H1 (cell line): ENCODE data around the gene ENAH. TPM values are rescaled to one million over a fixed set of nuclear protein-coding genes. Genes with fewer than 3 reads are reported as not detected.

Experiments
- CTCF ChIA-PET: fragments of 300-600 bp; sonication (Branson Sonifier 250); formaldehyde crosslinking; loops from one replicate; lab custom pipeline; 2021; ENCODE audit not compliant: partially characterized antibody; lab: Charles Lee
- POLR2A ChIA-PET: fragments of 300-600 bp; sonication (Branson Sonifier 250); formaldehyde crosslinking; loops from one replicate; lab custom pipeline; 2021; ENCODE audit warnings: inconsistent platforms; ENCODE audit not compliant: partially characterized antibody; lab: Charles Lee
- DNase-seq, 2 experiments: peaks; one replicate each; pipeline versions ENCODE4 v3.0.0 to v3.0.0-alpha.2; 2010 to 2022; ENCODE audit warnings: low spot score in 2 of 2, low read depth in 1 of 2, mixed read lengths in 1 of 2
- FAIRE-seq: peaks from 2 replicates; lab custom pipeline; 2011; peaks lifted over from hg19 to GRCh38; lab: Jason Lieb, UNC
- H2AFZ ChIP-seq: 2 replicates; pipeline ENCODE4 v1.8.1; 2012; ENCODE audit warnings: low read length, inconsistent platforms
- H2AK5ac ChIP-seq: 2 replicates; pipeline ENCODE4 v1.6.1; 2013; ENCODE audit warnings: low read depth, low read length
- H2BK120ac ChIP-seq: replicated peaks from 2 replicates; pipeline ENCODE3; 2013; ENCODE audit warnings: low read depth, low read length, inconsistent platforms
- H2BK12ac ChIP-seq: 2 replicates; pipeline ENCODE4 v1.6.1; 2013; ENCODE audit warnings: low read depth, low read length
- H2BK15ac ChIP-seq: 2 replicates; pipeline ENCODE4 v1.6.1; 2013; ENCODE audit warnings: low read length
- H2BK20ac ChIP-seq: 2 replicates; pipeline ENCODE4 v1.6.1; 2013; ENCODE audit warnings: low read length
- H2BK5ac ChIP-seq: 2 replicates; pipeline ENCODE4 v1.6.1; 2013; ENCODE audit warnings: low read depth, low read length
- H3K14ac ChIP-seq: 2 replicates; pipeline ENCODE4 v1.6.1; 2013; ENCODE audit warnings: inconsistent platforms; ENCODE audit not compliant: insufficient read length
- H3K18ac ChIP-seq: 2 replicates; pipeline ENCODE4 v1.6.1; 2013; ENCODE audit warnings: low read length; ENCODE audit errors: extremely low read depth
- H3K23ac ChIP-seq: 2 replicates; pipeline ENCODE4 v1.6.1; 2013; ENCODE audit warnings: inconsistent platforms; ENCODE audit not compliant: insufficient read length
- H3K23me2 ChIP-seq: 2 replicates; pipeline ENCODE4 v1.6.1; 2013; ENCODE audit warnings: low read depth, low read length
- H3K27ac ChIP-seq: 2 replicates; pipeline ENCODE4 v1.6.1; 2011; ENCODE audit warnings: low read depth, low read length, inconsistent platforms
- H3K27me3 ChIP-seq, 4 experiments: replicated peaks in 1 of 4; 1 replicate in 1 of 4; 2 replicates in 3 of 4; pipeline versions ENCODE4 v1.6.1 to v1.8.1; 2011 to 2013; ENCODE audit warnings: low read length in 3 of 4, mild to moderate bottlenecking in 3 of 4, inconsistent platforms in 2 of 4, mixed read lengths in 2 of 4, moderate library complexity in 1 of 4; ENCODE audit not compliant: control insufficient read depth in 3 of 4, insufficient read depth in 3 of 4; ENCODE audit errors: extremely low read depth in 1 of 4
- H3K36me3 ChIP-seq, 4 experiments: 2 replicates each; pipeline versions ENCODE4 v1.6.1 to v1.8.1; 2011 to 2013; ENCODE audit warnings: mild to moderate bottlenecking in 4 of 4, low read length in 3 of 4, moderate library complexity in 2 of 4, control low read depth in 1 of 4, inconsistent platforms in 1 of 4; ENCODE audit not compliant: insufficient read depth in 4 of 4, control insufficient read depth in 2 of 4
- H3K4ac ChIP-seq: replicated peaks from 2 replicates; pipeline ENCODE3; 2013; ENCODE audit warnings: low read length, low read depth, mixed read lengths, inconsistent platforms; ENCODE audit not compliant: insufficient read length
- H3K4me1 ChIP-seq, 4 experiments: replicated peaks in 1 of 4; 1 replicate in 1 of 4; 2 replicates in 3 of 4; pipeline versions ENCODE4 v1.6.1 to v1.8.1; 2011 to 2013; ENCODE audit warnings: low read length in 3 of 4, inconsistent platforms in 2 of 4, mixed read lengths in 1 of 4; ENCODE audit not compliant: insufficient read depth in 4 of 4, control insufficient read depth in 3 of 4
- H3K4me2 ChIP-seq, 2 experiments: 2 replicates each; pipeline versions ENCODE4 v1.6.1 to v1.8.1; 2011 to 2013; ENCODE audit warnings: low read depth in 2 of 2, low read length in 2 of 2, control low read depth in 1 of 2, inconsistent platforms in 1 of 2, mild to moderate bottlenecking in 1 of 2; ENCODE audit not compliant: insufficient read depth in 1 of 2
- H3K4me3 ChIP-seq, 4 experiments: fragments of 200-600, 300-600 bp in 1 of 4; sonication (generic), shearing (Covaris generic), sonication (Bioruptor Twin) in 1 of 4; 2 replicates each; pipeline versions ENCODE4 v1.5.1 to v1.8.1; 2011 to 2016; ENCODE audit warnings: low read length in 4 of 4, low read depth in 3 of 4, control low read depth in 2 of 4, inconsistent platforms in 2 of 4, mild to moderate bottlenecking in 2 of 4, mixed read lengths in 1 of 4, moderate library complexity in 1 of 4; ENCODE audit not compliant: insufficient read depth in 2 of 4; ENCODE audit errors: extremely low read depth in 1 of 4
- H3K56ac ChIP-seq: replicated peaks from 2 replicates; pipeline ENCODE3; 2013; ENCODE audit warnings: low read depth, mild to moderate bottlenecking, mixed read lengths, low read length, inconsistent platforms; ENCODE audit not compliant: insufficient read length
- H3K79me1 ChIP-seq: 2 replicates; pipeline ENCODE4 v1.6.1; 2013; ENCODE audit warnings: low read depth, low read length, control low read depth
- H3K79me2 ChIP-seq, 2 experiments: 2 replicates each; pipeline versions ENCODE4 v1.6.1 to v1.8.1; 2012 to 2013; ENCODE audit warnings: low read length in 2 of 2, mild to moderate bottlenecking in 2 of 2, inconsistent platforms in 1 of 2; ENCODE audit not compliant: insufficient read depth in 2 of 2, control insufficient read depth in 1 of 2
- H3K9ac ChIP-seq, 4 experiments: replicated peaks in 1 of 4; 1 replicate in 1 of 4; 2 replicates in 3 of 4; pipeline versions ENCODE4 v1.6.1 to v1.8.1; 2011 to 2013; ENCODE audit warnings: low read depth in 3 of 4, low read length in 3 of 4, control low read depth in 2 of 4, mild to moderate bottlenecking in 2 of 4, moderate library complexity in 2 of 4, inconsistent platforms in 1 of 4; ENCODE audit errors: extremely low read depth in 1 of 4
- H3K9me3 ChIP-seq, 2 experiments: 2 replicates each; pipeline versions ENCODE4 v1.6.1 to v1.8.1; 2012 to 2013; ENCODE audit warnings: mild to moderate bottlenecking in 2 of 2, moderate library complexity in 2 of 2, control low read depth in 1 of 2, inconsistent platforms in 1 of 2, low read depth in 1 of 2, low read length in 1 of 2, mixed read lengths in 1 of 2; ENCODE audit not compliant: insufficient read depth in 2 of 2
- H4K20me1 ChIP-seq, 2 experiments: replicated peaks in 1 of 2; 2 replicates each; pipeline versions ENCODE3 to v1.8.1; 2011 to 2013; ENCODE audit warnings: inconsistent platforms in 2 of 2, low read length in 2 of 2, mild to moderate bottlenecking in 1 of 2; ENCODE audit not compliant: insufficient read depth in 2 of 2, control insufficient read depth in 1 of 2
- H4K5ac ChIP-seq: 2 replicates; pipeline ENCODE4 v1.6.1; 2013; ENCODE audit warnings: low read length, low read depth, mixed read lengths, inconsistent platforms; ENCODE audit not compliant: insufficient read length
- H4K8ac ChIP-seq: 2 replicates; pipeline ENCODE4 v1.8.0; 2013; ENCODE audit warnings: mild to moderate bottlenecking, moderate library complexity, low read length, inconsistent platforms; ENCODE audit not compliant: insufficient read depth; ENCODE audit errors: extremely low read depth
- H4K91ac ChIP-seq: replicated peaks from 2 replicates; pipeline ENCODE3; 2013; ENCODE audit warnings: low read length, mixed read lengths, inconsistent platforms; ENCODE audit not compliant: insufficient read length
- CTCF ChIP-seq, 3 experiments: IDR thresholded peaks; 1 replicate in 2 of 3; 2 replicates in 1 of 3; pipeline versions ENCODE4 v1.5.1 to v1.6.1; 2011; ENCODE audit warnings: low read length in 3 of 3, mild to moderate bottlenecking in 3 of 3, inconsistent platforms in 2 of 3, low read depth in 1 of 3, moderate library complexity in 1 of 3; ENCODE audit not compliant: insufficient read depth in 1 of 3; ENCODE audit errors: control extremely low read depth in 1 of 3
- WGBS, 2 experiments: shearing (Covaris generic) in 1 of 2; methylation state at CpG; one replicate each; pipeline versions ENCODE4 v1.1.6 to v1.1.7; 2013 to 2015; ENCODE audit warnings: low lambda C conversion rate in 2 of 2, mixed read lengths in 2 of 2, inconsistent platforms in 1 of 2, low coverage in 1 of 2, missing lambda C conversion rate in 1 of 2; ENCODE audit not compliant: insufficient replicate concordance in 2 of 2, insufficient coverage in 1 of 2, insufficient read length in 1 of 2; ENCODE audit errors: extremely low coverage in 1 of 2, missing lambda C conversion rate in 1 of 2; 5-methylcytosine and 5-hydroxymethylcytosine counted together
- polyA plus RNA-seq, 7 experiments: library from polyadenylated mRNA; depleted of rRNA in 3 of 7; stranded (reverse) in 5 of 7; unstranded in 2 of 7; fragments of >200 nt in 5 of 7; fragments of 200-250 nt in 2 of 7; gene quantifications; 1 replicate in 5 of 7; 2 replicates in 1 of 7; 4 replicates in 1 of 7; pipeline versions ENCODE4 v1.2.1 to v1.2.3, GENCODE V29; 2011 to 2013; ENCODE audit warnings: missing spikeins in 2 of 7, mixed read lengths in 2 of 7
- total RNA-seq: library from RNA; stranded (reverse); fragmentation: NEBNext Ultra II Directional; extraction: Animal tissue kit (Norgen Biotek cat#: 25700); gene quantifications from 2 replicates; pipeline ENCODE4 v1.2.1, GENCODE V29; 2021
- TF ChIP-seq, protein P1 (sequence below): IDR thresholded peaks from 2 replicates; pipeline ENCODE4 v1.6.1; 2012; ENCODE audit warnings: inconsistent platforms

ENAH gene
- total and polyA plus RNA-seq, 2 of the 8 experiments (the other 6 are each of a cell fraction or from before 2014, with no cell fraction given), result 39.1 to 335 TPM

GRCh38 chr1:225460021-225460736 lies 192.7 kb downstream of the ENAH start:
- H3K4me1 ChIP-seq, result peaks cover 2 to 14% (median 7%) of the 10 kb centered on the region in 4 experiments
- no peak overlapping the region for H3K4ac ChIP-seq
- H2AK5ac ChIP-seq, result no peak overlapping the region
- no peak overlapping the region for H4K91ac ChIP-seq
- DNase-seq (no peak), FAIRE-seq (no peak)
- H3K9me3 ChIP-seq, result no peaks in the 10 kb centered on the region
- H3K4me3 ChIP-seq, result no peak overlapping the region
- H4K8ac ChIP-seq, result no peak overlapping the region
- H3K79me1 ChIP-seq, result no peaks in the 10 kb centered on the region
- WGBS, 2 experiments, result 84% methylated on average over 18 of the region's 18 CpGs; no CpG with 5 or more reads in 1 of the 2 experiments
- H3K18ac ChIP-seq, result no peak overlapping the region
- no peak overlapping the region for H4K5ac ChIP-seq
- ChIA-PET CTCF (interaction anchor here (0.5 to 2.8 kb wide), 15 partner anchors 9 to 1018 kb away, joined by 3 to 20 read pairs (median 5); partner anchors contain the start of gene EPHX1), POLR2A (interaction anchor here (1.2 to 2.4 kb wide), 2 partner anchors 10 to 317 kb away, joined by 3 to 6 read pairs; partner anchors contain the start of gene SRP9)
- no peak overlapping the region for H3K56ac ChIP-seq
- H4K20me1 ChIP-seq, result no peaks in the 10 kb centered on the region
- no peaks in the 10 kb centered on the region for H3K79me2 ChIP-seq
- no peak overlapping the region for H3K9ac ChIP-seq
- TF ChIP-seq CTCF (IDR thresholded peaks at IDR 0.05; ENCODE audit: control extremely low read depth in 1 of 3, insufficient read depth in 1 of 3, low read depth in 1 of 3, low read length in 3 of 3), result peak in 1 of 3 experiments; percentile 4; a peak in 1 of 4 replicates
- TF ChIP-seq, protein P1, sequence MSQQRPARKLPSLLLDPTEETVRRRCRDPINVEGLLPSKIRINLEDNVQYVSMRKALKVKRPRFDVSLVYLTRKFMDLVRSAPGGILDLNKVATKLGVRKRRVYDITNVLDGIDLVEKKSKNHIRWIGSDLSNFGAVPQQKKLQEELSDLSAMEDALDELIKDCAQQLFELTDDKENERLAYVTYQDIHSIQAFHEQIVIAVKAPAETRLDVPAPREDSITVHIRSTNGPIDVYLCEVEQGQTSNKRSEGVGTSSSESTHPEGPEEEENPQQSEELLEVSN, result no peak
- H3K23me2 ChIP-seq, result no peaks in the 10 kb centered on the region; the same call in 1 of the 2 replicates
- H3K4me2 ChIP-seq, result no peak overlapping the region
- H2BK20ac ChIP-seq, result no peak overlapping the region
- no peak overlapping the region for H2BK12ac ChIP-seq
- H2BK5ac ChIP-seq, result no peak overlapping the region
- H3K27me3 ChIP-seq, result no peaks in the 10 kb centered on the region; a peak in 1 of 7 replicates
- H2BK15ac ChIP-seq, result no peak overlapping the region
- no peak overlapping the region for H2AFZ ChIP-seq
- H3K27ac ChIP-seq, result no peak overlapping the region
- no peak overlapping the region for H3K23ac ChIP-seq
- no peak overlapping the region for H3K14ac ChIP-seq
- no peaks in the 10 kb centered on the region for H3K36me3 ChIP-seq
- no peak overlapping the region for H2BK120ac ChIP-seq
